GM19463 (cell line): ENCODE measurements around the gene SERPINA1.
A peak's percentile ranks its signal among the peaks of the same experiment; 100 is the strongest.

Experiments used
- ATAC-seq: cut with Tn5 transposase; IDR thresholded peaks from one replicate; pipeline ENCODE4 v1.9.1; 2021; ENCODE audit warnings: mild to moderate bottlenecking, moderate library complexity; ENCODE audit not compliant: unreplicated experiment

Gene SERPINA1

DNA sequence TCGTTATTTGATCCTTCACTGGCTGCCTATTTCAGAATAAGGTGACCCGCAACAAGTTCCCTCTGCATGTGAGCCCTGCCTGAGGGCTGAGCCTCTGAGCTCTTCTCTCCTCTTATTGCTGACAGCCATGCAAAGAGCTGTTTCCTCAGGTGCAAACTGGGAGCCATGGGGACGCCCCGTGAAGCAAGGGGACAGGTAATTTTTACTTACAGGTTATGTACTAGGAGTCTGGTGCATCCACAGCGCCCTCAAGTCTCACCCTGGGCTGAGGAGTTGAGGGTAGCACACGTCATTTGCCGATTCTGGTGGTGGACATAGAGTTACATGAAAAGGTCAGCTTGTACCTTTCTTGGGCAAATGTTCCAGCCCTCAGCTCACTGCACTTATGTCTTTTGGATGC lies 39.1 kb downstream of the SERPINA1 start:
- ATAC-seq, result no peak

DNA sequence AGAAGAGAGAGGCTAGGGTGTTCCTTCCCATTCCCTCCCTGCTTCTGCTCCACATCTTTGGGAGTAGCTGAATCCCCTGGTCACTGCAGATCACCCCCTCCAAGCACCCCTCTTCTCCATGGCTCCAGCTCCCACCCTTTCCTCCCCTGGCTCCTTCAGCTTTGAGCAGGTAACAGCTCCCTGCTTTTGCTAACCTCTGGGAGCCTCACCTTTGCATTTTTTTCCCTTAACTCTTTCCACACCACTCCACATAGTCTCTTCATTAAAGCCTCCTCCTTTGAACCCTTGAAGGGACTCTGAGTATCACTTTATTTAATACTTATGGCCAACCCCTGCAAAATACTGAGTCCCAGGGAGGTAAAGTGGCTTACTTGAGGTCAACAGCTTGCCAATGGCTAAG lies 39.6 kb downstream of the SERPINA1 start:
- no peak for ATAC-seq

DNA sequence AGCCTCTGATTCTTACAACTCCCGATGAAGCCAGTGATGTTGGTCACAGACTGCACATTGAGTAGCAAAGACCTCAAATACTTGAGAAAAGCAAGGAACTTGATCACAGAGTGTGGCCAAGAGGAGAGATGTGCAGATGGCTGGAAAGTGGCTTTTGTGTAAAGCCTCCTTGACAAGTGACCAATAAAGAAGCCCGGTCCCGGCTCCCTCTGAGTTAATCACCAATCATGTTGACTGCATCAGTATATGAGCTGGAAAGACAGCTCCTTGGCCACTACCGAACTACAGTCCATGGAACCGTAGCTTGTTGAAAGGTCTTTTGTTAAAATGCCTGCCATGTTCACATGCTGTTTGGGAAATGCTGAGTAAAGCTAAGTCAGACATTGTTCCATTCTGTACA lies 41.6 kb downstream of the SERPINA1 start:
- no peak for ATAC-seq

DNA sequence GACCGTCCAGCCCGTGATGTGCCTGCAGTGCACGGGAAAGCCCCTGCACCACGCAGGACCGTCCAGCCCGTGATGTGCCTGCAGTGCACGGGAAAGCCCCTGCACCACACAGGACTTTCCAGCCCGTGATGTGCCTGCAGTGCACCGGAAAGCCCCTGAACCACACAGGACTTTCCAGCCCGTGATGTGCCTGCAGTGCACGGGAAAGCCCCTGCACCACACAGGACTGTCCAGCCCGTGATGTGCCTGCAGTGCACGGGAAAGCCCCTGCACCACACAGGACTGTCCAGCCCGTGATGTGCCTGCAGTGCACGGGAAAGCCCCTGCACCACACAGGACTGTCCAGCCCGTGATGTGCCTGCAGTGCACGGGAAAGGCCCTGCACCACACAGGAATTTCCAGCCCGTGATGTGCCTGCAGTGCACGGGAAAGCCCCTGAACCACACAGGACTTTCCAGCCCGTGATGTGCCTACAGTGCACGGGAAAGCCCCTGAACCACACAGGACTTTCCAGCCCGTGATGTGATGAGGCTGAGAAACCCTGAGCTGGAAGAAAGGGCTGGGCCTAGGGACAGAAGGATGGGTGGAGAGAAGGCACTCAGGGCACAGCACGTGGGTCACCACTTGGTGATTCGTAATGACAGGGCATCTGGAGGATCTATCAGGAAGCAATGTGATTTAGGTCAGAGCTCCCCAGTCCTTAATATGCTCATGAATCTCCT lies 42.2 kb downstream of the SERPINA1 start:
- ATAC-seq, result peak; percentile 76

DNA sequence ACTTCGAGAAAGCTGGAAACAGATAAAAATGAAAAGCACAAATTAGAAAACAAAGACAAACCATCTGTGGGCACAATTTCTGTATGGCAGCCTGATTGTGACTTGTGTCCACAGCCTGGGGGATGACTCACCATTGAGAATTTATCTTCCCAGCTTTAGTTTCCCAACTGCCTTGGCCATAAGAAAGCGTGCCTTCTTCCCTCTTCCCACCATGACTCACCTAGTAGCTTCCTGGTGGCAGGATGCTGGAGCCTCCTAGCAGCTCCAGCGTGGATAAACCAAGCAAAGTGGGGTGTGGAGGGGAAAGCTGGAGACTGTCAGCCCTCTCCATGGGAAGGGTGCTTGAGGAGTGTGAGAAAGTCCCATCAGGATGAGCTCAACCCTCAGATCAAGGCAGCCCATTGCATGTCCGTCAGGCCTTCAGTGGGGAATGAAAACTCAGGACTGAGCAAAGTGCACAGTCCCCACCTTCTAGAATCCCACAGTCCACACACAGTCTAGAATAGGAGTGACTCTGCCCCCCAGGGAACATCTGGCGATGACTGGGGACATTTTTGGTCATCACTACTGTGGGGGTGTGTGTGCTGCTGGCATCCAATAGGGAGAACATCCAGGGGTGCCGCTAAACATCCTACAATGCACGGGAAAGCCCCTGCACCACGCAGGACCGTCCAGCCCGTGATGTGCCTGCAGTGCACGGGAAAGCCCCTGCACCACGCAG lies 42.9 kb downstream of the SERPINA1 start:
- ATAC-seq, result no peak

DNA sequence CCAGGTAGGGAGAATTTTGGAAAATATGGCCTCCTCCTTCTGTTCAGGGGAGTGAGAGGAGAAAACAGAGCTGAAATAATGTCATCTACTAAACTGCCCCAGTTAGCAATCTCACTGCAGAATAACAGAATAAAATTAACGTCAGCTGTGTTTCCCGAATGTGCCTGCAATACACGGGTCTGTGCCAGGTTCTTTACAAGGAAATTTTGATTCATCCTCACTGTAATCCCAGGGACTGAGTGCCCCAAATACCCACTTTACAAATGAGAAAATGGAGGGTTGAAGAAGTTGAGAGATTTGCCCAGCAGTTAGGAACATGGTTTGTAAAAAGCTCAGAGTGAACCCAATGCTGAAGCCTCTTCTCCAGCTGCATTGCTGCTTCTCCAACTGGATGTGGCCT lies 44.0 kb downstream of the SERPINA1 start:
- ATAC-seq, result no peak

DNA sequence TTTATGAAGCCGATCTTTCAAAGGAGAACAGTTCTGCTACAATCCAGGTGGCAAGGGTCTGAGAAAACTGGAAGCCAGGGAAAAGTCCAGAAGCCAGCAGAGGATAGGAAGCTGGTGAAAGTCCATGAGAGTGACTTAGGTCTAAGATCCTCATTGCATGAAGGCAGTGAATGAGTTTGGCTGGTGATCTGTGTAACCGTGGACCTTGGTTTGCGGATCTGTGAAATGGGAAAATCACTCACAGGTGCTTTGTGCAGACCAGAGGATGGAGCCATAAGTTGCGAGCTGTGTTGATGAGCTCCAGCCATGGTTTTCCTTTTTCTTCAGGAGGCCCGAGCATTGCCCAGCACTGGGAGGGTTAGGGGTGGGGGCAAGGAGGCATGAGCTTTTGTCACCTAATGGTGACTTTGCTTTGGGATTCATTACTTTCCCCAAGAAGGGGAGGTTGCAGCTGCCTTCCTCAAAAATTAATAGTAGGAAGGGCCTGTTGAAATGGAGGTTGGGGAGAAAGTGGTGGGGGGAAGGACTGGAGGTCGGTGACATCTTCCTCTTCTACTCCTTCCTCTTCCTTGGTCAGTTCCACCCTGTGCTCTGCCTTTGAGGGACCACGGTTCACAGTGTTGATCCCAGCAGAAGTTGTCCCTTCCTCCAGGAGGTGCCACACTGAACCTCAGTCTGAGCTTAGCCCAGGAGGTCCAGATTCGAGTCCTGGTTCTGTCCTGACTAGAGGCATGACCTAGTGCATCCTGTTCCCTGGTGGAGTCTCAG lies 45.0 kb downstream of the SERPINA1 start:
- no peak for ATAC-seq

DNA sequence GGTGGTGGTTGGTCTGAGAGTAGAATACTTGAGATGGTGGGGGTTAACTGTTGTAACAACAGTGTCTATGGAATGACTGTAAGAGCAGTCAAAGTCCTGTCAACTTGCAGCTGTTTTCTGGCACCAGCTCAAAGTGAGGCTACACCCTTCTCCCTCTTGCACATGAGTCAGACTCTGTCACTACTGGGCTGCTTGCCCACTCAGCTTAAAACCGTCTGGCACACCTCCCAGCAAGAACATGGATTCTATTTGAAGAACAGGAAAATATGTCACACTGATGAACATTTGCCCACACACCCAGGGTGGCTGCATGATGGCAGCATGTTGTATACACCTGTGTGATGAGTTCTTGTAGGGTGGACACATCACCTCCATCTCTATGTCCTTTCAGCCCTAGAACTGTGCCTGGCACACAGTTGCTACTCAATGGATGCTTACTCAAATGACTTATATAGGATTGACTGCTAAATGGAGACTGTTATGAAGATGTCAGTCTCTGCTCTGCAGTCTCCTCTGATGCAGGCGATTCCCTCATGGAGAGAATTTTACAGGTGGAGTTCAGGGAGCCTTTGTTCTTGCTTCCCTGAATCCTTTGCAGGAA lies 46.0 kb downstream of the SERPINA1 start:
- ATAC-seq, result no peak

DNA sequence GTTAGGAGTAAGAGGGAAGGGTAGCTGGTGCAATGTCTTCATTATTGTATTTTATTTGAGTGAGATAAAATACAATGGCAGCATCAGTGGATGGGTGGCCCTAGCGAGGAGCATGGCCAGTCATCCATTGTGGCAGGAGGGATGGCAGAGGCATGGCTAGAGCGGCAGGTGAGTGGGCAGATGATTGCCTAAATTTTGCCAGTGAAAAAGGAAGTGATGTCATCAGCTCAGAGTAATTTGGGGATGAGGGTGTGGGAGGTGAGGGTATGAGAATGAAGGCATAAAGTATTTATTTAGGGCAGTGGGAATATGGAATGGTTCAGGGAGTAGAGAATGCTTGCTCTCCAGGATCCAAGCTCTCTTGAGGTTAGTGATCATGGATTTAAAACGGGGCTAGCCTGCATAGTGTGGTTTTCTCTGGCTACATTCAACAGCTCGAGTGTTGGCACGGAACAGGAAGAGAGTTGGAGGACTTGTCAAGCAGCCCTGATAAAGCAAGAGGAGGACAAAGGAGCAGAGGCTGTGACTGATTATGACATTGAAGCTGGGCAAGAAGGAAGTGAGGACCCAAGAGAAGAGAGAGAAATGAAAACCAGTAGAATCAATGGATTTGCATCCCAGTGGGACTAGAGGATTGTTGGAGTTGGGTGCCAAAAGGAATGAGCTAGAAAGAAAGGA lies 46.6 kb downstream of the SERPINA1 start:
- no peak for ATAC-seq

DNA sequence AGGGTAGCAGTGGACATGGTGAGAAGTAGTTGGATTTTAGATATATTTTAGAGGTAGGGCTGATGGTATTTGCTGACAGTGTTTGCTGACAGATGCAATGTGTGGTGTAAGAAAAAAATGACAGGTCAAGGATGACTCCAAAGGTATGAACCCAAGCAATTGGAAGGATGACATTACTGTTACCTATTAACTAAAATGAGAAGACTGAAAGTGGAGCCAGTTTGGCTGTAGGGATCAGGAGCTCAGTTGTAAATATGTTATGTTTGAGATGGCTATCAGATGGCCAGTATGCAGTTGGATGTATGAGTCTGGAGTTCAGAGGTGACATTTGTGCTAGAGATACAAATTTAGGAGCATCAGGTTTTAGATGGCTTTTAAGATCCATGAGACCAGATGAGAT lies 47.9 kb downstream of the SERPINA1 start:
- ATAC-seq, result no peak

DNA sequence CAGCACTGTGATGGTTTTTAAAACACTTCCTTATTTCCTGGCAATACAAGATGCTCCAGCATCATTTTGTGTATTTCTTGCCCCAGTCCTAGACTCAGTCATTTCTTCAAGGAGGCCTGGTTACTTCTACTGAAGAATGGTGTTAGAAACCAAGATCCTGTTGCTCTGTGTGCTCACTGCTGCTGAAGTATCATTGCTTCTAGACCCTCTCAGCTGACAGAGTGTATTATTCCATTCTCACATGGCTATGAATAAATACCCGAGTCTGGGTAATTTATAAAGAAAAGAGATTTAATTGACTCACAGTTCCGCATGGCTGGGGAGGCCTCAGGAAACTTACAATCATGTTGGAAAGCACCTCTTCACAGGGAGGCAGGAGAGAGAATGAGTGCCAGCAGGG lies 50.4 kb downstream of the SERPINA1 start:
- no peak for ATAC-seq

DNA sequence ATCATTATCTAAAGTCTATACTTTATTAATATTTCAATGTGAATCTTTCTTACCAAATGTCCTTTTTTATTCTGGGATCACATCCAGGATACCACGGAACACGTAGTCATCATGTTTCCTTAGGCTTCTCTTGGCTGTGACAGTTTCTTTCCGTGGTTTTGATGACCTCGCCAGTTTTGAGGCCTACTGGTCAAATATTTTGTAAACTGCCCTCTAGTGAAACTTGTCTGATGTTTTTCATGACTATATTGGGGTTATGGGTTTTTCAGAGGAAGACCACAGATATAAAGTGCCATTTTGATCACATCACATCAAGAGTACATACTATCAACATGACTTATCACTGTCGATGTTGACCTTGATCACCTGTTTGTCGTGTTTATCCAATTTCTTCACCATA lies 51.1 kb downstream of the SERPINA1 start:
- no peak for ATAC-seq

DNA sequence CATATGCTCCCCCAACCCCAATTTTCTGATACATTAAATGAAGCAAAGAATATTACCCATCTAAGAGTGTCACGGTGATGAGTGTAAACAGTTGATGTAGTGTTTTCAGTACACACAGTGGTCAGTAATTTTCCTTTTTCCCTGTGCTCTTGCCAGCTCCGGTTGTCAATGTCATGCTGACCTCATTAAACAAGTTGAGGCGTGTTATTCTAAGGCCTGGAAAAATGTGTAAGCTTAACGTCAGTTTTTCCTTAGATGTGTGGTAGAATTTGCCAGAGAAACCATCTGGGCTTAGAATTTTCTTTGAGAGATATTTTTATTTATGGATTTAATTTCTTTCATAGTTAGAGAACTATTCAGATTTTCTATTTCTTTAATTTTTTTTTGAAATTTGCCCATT lies 53.5 kb downstream of the SERPINA1 start:
- ATAC-seq, result no peak

DNA sequence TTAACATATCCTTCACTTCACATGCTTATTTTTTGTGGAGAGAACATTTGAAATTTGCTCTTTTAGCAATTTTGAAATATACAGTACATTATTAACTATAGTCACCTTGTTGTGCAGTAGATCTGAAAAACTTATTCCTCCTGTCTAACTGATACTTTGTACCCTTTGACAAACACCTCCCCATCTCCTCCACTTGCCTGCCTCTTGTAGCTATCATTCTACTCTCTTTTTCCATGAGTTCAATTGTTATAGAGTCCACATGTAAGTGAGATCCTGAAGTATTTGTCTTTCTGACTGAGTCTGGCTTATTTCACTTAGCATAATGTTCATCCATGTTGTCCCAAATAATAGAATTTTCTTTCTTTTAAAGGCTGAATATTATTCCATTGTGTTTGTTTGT lies 55.8 kb downstream of the SERPINA1 start:
- ATAC-seq, result no peak

DNA sequence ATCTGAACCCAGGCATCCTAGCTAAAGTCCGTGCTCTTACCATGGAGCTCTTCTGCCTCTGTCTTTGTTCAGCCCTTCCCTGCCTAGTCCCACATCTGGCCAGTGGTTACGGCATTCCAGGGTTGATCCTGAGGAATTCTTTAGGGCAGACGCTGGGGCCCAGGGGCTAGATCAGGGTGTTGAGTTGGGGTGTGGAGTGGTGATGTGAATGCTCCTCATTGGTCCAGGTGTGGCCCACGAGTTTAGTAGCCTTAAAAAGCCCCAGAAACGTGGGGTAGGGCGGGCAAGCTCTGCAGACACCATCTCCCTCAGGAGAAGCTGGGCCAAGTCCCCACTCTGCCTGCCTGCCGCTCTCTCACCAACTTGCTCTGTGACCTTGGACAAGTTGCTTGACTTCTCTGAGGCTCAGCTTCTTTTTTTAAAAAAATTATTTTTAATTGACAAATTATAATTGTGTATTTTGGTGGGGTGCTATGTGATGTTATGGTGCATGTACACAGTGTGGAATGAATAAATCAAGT lies 56.3 kb downstream of the SERPINA1 start:
- ATAC-seq, result no peak

DNA sequence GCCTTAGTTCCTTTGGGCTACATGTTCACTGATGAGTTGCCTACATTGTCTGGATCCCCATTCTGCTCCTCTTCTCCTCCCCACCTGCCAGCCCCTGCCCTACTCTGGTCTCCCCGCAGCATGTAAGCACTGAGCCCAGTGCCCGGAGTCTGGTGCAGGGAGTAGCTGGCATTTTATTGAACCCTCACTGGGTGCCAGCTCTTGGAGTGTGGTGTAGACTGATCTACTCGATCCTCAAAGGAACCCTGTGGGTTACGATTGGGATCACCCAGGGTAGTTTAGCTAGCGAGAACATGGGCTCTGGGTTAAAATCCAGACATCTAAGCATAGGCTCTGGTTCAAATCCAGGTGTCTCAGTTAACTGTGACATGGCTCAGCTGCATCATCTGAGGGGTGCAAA lies 56.9 kb downstream of the SERPINA1 start:
- no peak for ATAC-seq

DNA sequence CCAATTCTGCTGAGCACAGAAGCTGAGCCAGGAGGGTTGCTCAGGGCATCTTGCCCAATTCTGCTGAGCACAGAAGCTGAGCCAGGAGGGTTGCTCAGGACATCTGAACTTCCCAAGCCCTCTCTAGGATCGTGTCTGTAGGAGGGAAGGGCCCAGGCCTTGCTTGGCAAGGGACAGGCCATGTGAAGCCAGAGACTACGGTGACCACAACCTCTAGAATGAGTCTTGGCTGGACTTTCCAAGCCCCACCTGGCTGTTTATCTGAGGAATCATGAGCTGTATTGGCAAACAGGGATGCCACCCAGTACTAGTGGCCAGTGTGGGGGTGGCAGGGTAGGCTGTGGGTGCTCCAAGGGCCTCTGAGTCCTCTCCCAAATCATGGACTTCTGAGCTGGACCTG lies 57.5 kb downstream of the SERPINA1 start:
- ATAC-seq, result no peak

DNA sequence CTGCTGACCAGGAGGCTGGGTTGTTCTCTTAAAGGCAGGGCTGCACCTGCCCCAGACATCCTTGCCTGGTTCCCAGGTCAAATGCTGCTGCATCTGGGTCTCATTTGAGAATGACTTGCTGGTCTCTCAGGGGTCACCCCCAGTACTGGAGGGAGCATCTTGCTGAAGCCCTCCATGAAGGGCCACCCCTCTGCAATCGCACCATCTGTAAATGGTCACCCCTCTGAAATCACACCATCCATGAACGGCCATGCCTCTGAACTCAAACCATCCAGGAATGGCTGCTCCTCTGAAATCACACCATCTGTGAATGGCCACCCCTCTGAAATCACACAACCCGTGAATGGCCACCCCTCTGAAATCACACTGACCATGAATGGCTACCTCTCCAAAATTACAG lies 58.0 kb downstream of the SERPINA1 start:
- ATAC-seq, result no peak

DNA sequence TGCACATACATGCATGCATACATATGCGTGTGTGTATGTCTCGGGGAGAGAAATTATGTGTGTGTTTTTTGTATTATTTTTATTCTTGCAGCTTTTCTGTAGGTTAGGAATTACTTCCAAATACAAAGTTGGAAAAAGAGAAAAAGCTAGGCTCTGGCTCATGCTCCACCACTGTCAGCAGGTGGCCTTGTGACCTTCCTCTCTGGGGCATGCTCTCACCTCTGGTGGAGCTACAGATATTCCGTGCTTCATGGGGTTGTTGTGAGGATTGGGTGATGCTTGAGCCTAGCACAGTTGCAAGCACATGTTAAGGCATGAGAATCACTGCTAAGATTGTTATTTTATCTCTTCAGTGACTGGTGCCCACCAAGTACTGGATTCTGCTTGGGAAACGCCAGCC lies 58.5 kb downstream of the SERPINA1 start:
- ATAC-seq, result no peak

DNA sequence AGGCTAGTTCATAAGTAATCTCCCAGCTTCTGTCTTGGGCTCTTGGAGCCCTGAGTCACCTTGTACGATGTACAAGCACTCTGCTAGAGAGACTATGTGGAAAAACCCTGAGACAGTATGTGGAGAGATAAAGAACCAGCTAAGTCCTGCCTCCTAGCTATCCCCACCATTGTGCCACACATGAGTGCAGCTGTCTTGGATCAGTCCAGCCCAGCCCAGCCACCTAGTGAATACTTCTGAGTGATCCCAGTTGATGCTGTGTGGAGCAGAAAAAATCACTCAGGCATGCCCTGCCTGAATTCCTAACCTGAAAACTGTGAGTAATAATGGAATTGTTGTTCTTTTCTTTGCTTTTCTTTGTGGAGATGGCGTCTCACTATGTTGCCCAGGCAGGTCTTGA lies 60.2 kb downstream of the SERPINA1 start:
- ATAC-seq, result no peak
